IPS-18c (cell line): ENCODE data around the gene IFRD2.
"Not testable (repeated sequence)": the region's sequence is repeated elsewhere in the genome, so short reads cannot be mapped to it uniquely, and the experiment has no call there.

Source experiments
- H3K4me3 ChIP-seq: 2 replicates; pipeline ENCODE4 v1.7.0; 2013; ENCODE audit warnings: low read depth, mild to moderate bottlenecking, low read length, moderate library complexity; ENCODE audit not compliant: insufficient read depth
- H3K9me3 ChIP-seq: one replicate; pipeline ENCODE4 v1.6.1; 2013; ENCODE audit warnings: mild to moderate bottlenecking, low read length, moderate library complexity; ENCODE audit not compliant: control insufficient read depth, insufficient read depth

IFRD2 gene

DNA sequence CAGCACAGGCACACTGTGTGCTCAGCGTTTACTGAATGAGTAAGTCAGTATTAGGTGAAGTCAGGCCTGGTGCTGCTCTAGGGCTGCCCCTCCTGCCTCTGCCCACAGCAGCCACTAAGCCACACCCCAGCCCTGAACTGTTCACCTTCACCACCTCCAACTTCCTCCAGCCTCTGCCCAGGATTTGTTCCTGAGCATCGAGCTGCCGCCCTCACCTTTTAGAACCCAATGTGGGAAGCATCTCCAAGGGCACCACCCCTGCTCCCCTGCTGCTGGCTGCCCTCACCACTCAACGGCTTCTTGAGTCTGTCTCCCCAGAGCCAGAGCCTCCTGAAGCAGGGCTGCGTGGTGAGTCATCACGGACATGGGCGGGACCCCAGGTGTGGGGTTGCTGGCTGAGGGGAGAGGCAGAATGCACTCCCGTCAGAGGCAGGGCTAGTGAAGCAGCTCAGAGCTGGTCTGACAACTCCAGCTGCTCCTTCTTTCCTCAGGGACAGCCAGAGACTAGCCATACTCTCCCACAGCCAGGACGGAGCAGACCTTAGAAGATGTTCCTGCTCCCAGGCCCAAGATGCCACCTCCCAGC is 24.5 kb upstream of the IFRD2 start:
- H3K4me3 ChIP-seq: no peak overlapping the region; the same call in 1 of the 2 replicates

DNA sequence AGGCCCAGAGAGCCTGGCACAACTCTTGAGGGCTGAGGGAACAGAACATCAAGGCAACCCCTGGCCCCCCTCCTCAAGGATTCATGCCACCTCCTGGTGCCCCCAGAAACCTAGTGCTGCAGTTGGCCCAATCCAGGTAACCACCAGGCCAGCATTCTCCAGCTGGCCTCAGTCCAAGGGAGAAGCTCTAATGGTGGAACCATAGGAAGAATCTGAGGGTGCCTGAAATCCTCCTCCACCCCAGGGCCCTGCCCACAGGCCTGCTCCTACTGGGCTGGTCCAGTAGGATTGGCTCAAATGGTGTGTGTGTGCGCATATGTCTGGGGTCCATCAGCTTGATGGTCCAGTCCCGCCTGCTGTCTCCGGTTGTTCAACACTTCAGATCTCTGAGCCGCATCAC is 22.6 kb upstream of the IFRD2 start:
- Histone ChIP-seq H3K9me3 (no peaks in the 10 kb centered on the region), H3K4me3 (no peak overlapping the region)

More for the DNA sequence above, 24.5 kb upstream of the IFRD2 start:
- H3K9me3 ChIP-seq: no peaks in the 10 kb centered on the region

DNA sequence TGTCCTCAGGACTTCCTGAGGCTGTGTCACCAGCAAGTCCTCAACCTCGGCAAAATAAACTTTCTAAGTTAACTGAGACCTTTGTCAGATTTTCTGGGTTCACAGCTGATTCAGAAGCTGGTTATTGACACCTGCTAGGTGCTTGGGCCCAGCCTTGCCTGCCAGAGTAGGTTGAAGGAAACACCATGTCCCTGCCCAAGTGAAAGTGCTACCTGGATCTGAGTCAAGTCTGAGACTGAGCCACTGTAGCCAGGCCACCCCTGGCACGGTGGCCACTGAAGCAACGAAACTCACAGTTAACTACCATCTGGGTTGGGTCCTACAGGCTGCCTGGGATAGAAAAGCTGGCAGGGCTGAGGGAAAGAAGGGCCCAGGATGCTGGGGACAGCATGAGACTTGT is 22.1 kb upstream of the IFRD2 start:
- no peak overlapping the region for H3K4me3 ChIP-seq

DNA sequence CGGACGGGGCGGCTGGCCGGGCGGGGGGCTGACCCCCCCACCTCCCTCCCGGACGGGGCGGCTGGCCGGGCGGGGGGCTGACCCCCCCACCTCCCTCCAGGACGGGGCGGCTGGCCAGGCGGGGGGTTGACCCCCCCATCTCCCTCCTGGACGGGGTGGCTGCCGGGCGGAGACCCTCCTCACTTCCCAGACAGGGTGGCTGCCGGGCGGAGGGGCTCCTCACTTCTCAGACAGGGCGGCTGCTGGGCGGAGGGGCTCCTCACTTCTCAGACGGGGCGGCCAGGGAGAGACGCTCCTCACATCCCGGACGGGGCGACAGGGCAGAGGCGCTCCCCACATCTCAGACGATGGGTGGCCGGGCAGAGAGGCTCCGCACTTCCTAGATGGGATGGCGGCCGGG is 19.8 kb upstream of the IFRD2 start:
- not testable (repeated sequence) for H3K4me3 ChIP-seq, H3K9me3 ChIP-seq

More for the DNA sequence above, 22.1 kb upstream of the IFRD2 start:
- peaks cover 3% of the 10 kb centered on the region for H3K9me3 ChIP-seq

DNA sequence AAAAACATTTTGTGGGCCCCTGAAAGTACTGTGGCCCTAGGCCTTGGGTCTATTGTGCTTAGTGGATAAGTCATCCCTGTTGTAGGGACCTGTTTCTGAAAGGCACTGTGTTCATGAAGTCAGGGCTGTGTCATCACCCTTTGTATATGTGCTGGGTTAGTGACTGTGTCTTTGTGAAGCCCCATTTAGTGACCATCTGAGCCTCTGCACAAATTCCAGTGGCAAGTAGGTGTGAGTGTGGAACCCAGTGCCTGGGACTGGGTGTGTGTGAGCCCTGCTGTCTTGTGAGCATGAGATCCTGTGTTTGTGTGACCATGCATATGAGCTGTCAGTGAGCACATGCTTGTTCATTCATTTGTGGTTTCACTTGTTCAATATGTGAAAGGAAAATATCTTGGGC is 12.4 kb upstream of the IFRD2 start:
- no peak overlapping the region for H3K4me3 ChIP-seq
- peaks cover 9% of the 10 kb centered on the region for H3K9me3 ChIP-seq

DNA sequence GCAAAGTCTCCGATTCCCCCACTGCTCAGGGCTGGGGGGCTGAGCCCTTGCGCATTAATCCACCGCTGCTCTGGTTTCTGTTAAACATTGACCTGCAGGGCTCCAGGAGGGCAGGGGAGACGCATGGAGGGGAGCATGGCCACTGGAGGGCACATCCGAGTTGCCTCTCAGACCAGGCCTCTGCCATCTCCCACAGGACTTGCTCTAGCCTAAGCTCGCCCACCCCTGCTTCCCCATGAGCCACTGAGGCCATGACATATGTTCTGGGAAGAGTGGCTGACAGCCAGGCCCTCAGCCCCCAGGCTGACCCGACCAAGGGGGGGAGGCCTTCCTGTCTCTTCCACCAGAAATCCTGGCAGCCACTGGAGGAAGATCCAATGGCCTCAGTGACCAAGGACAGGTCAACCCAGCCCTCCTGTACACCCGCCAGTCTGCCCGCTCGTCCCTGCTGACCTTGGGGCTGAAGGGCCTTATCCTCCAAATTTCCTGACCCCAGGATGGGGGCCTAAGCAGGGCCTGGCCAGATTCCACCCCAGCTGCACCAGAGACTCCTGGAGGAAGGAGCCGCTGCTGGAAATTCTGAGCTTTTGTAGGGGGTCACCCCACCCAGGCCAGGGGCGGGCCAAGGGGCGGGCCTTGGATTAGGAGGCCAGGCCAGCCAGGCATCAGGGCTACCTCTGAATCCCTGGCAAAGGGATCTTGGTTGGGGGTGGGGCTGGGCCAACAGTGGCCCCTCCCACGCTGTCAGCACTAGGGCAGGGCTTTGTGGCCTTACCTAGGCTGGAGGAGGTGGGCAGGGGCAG is 11.0 kb upstream of the IFRD2 start, which contains the start of gene HYAL1:
Gene HYAL1 (minus strand): TSS at position 562 of the 803 bp plus-strand sequence. CDS start 618 bp downstream, outside the sequence.
- H3K9me3 ChIP-seq: peaks cover 6% of the 10 kb centered on the region
- no peak within 1 kb of the TSS for H3K4me3 ChIP-seq

DNA sequence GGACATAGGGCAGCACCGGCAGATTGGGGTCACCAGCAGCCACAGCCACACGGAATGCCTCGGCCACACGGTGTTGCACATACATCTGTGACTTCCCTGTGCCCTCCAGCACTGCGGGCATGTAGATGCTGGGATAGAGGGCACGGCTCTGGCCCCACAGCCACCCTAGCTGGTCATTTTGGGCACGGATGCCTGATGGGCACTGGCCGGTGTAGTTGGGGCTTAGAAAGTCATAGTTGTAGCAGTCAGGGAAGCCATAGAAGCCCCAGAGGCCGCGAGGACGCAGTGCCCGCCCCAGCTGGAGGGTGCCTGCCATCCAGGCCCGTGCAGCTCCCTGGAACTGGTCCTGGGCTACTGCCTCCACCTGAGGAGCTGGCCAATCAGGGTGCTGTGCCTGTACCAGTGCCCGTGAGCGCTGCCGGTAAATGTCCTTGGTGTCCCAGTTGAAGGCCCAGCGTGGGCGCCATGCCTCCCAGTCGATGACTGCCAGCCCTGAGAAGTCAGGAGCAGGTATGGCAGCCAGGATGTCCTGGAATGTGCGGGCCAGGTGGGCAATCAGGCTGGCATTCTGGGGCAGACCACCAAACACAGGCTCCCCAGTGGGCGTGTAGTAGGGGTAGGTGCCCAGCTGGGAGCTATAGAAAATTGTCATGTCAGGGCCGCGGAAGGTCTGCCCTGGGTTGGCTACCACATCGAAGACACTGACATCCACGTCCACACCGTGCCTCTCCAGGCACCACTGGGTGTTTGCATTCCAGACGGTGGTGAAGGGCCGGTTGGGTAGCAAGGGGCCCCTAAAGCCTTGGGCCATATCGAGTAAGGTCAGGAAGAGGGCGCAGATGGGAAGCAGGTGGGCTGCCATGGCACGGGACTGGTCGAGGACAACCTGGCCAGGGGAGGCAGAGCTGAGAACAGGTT is 10.1 kb upstream of the IFRD2 start:
- peaks cover 2% of the 10 kb centered on the region for H3K9me3 ChIP-seq
- H3K4me3 ChIP-seq: no peak overlapping the region

DNA sequence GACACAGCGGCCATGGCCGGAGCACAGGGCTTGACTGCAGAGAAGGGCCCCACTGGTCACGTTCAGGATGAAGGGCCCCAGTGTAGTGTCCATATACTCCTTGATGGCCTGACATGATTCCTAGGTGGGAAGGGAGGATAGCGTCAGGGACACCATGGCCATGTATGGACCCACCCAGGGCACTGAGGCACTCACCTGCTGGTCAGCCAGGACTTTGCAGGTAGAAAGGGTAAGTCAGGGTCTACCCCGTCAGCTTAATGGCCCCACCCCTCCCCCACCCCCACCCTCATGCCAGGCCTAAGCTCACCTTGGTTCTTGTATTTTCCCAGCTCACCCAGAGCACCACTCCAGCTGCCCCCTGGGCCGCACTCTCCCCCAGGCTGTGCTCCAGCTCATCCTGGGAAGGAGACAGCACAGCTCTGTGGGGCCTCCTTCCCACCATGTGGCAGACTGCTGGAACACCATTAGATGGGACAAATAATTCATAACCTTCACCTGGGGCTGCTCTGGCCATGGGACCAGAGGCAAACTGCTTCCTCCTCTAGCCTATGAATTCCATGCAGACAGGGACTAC is 8.5 kb upstream of the IFRD2 start:
- Histone ChIP-seq H3K4me3 (no peak overlapping the region), H3K9me3 (no peaks in the 10 kb centered on the region)

DNA sequence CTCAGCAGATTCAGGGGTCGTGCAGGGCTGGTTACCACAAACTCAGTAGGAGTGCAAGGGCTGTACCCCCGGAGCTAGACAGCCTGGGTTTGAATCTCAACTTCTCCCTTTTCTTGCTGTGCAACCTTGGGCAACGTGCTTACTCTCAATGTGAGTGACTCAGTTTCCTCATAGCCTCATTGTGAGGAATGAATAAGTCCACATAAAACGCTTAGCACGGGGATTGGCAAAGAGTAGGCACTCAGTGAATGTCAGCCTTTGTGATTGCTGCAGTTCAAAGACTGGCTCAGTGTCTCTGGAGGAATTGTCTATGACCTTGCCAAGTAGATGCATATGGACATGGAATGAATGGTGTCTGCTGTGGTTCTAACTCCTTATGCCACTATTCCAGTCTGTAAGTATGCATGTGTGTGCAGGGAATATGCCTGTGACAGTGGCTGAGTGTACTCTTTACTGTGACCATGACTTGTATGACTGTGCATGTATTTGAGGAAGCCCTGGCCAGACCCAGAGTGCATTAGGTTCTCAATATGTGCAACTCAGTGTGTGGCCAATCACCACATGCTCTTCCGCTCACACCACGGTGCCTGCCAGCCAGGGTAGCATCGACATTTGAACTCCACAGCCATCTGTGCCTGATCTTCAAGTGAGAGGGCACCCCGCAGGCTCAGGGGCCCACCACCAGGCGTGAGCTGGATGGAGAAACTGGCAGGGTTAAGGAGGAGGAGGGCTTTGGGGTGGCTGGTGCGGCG is 7.9 kb upstream of the IFRD2 start:
- Histone ChIP-seq H3K4me3 (peak overlapping the region; percentile 36; the same call in 1 of the 2 replicates), H3K9me3 (no peaks in the 10 kb centered on the region)

DNA sequence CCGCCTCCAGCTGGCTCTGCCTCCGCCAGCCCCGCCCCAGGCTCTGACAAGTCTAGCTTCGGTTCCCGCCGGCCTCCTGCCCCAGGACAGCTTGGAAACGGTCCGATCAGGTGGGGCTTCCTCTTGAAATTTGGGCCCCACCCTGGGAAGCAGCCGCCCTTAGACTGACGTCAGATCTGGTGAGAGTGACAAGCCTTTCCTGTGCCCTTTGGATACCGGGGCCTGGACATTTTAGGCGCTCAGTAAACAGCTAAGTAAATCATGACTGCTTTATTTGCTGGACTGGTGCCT is 7.4 kb upstream of the IFRD2 start:
- no peaks in the 10 kb centered on the region for H3K9me3 ChIP-seq
- peak overlapping the region; percentile 36; the same call in 1 of the 2 replicates for H3K4me3 ChIP-seq

DNA sequence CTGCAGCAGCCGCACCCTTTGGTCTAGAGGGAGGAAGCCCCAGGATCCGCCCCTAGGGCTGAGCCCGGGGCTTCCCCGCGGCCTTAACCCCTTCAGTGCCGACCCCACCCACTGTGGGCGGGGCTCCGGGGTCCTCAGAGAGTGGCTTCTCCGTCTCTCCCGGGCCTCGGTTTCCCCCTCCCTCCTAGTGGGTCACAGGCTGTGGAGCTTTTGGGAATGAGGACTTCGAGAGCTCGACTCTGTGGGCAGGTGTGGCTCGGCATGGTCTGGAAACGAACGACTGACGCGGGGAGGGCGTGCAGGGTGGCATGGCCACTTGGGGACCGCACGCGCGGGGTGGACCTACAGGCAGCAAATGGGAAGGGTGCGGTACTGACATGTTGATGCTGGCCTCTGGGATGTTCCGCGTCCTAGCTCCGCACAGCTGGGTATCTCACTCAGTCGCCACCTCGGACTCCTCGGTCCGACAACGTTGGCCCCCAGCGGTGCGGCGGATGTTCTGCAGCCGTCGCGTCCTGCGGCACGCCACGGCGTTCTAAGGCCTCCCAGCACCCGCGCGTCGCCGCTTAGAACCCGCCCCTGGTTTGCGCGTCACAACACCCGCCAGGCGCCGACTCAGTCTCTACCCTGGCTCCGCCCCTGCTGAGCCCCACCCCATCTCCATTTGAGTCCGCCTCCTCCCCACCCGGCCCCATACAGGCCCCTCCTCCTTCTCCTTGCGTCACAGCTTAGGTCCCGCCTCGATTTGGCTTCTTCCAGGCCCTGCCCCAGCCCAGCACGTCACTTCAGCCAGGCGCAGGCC is 6.8 kb upstream of the IFRD2 start, which contains the start of the genes HYAL3 and NAA80:
Gene HYAL3 (minus strand): TSS at position 570 of the 802 bp plus-strand sequence. CDS start 3,803 bp downstream, outside the sequence.
Gene NAA80 (minus strand): TSS at position 570 of the 802 bp plus-strand sequence. CDS start 1,942 bp downstream, outside the sequence.
- H3K9me3 ChIP-seq: no peaks in the 10 kb centered on the region

DNA sequence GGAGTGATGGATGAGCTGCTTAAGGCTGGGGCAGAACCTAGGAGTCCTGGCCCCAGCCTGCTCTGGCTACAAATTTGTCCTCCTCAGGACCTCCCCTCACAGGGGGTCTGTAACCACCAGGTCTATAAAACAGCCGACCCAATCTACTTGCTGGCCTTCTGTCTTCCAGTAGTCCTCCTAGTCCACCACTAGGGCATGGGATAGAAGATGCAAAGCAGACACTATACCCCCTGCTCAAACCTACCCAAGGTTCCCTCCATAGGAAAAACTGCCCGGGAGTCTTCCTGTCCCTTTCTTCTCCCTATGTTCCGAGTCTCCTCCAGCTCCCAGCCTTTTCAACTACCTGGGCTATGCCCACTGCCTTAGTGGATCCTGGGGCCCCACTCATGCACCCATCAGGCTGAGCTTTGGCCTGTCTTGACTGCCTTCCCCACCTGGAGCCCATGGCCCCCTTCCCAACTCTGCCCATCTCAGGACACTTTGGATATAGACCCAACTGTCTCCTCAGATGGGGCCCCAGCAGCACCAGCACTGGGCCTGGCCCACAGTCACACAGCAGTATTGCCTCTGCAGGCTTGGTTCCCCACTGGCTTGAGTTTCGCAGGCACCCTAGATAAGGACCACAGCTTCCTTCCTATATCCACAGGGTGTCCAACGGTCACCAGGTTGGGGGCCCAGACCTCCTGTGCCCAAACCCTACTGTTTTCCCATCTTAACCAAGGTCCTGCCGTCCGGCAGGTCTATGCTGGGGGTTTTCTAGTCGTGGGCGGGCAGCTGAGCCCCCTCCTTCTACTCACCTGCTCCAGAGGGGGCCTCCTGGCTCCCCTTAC is 5.9 kb upstream of the IFRD2 start:
- peak overlapping the region; percentile 96; the same call in 1 of the 2 replicates for H3K4me3 ChIP-seq
- no peaks in the 10 kb centered on the region for H3K9me3 ChIP-seq

More for the DNA sequence above, 6.8 kb upstream of the IFRD2 start, which contains the start of the genes HYAL3 and NAA80:
- peak within 1 kb of the TSS; percentile 96 for H3K4me3 ChIP-seq

DNA sequence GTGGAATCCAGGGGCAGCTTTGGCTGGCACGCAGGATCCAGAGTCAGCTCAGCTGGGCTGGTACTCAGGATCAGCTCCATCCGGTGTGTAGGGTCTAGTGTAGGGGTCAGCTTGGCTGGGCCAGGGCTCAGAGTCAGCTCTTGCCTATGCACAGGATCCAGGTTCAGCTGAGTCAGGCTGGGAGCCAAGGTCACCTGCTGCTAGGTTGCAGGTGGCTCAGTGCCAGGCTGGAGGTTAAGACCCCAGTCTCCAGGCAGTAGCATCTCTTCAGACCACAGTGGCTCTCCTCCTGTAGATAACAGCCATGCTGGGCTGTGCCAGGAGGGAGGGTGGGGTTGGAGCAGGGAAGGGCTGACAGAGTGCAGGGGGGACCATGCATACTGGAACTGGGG is 5.2 kb upstream of the IFRD2 start:
- no peak overlapping the region for H3K4me3 ChIP-seq
- H3K9me3 ChIP-seq: no peaks in the 10 kb centered on the region

DNA sequence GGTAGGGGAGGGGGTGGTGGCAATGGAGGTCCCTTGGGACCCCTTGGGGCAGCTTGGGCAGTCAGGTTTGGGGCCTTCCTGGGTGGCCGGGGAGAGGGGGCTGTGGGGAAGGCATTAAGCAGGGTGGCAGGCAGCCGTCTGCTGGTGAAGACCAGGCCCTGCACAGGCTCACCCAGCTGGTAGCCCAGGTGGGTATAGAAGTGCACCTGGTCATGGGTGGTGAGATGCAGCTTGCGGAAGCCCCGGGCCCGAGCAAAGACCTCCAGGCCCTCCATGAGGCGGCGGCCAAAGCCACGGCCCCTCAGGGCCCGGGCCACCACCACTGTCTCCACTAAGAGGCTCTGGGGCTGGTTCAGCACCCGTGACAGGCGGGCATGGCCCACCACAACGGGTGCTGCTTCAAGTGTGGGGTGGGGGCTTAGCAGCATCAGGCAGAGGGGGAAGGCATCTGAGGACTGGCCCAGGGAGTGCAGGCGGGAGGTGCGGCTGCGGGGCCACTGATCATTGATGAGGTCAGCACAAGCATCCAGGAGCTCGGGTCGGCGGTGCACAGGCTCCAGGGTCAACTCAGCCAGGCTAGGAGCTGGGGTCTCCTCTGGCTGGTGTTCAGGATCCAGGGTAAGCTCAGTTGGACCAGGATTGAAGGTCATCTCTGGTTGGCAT is 4.6 kb upstream of the IFRD2 start:
- Histone ChIP-seq H3K4me3 (no peak overlapping the region), H3K9me3 (no peaks in the 10 kb centered on the region)
